GM21528 (cell line): Measurements from ENCODE around the gene SSC5D.
"Not testable (repeated sequence)": the region's sequence is repeated elsewhere in the genome, so short reads cannot be mapped to it uniquely, and the experiment has no call there.

Experiments
- ATAC-seq: cut with Tn5 transposase; IDR thresholded peaks from one replicate; pipeline ENCODE4 v1.9.1; 2021; ENCODE audit warnings: mild to moderate bottlenecking, moderate library complexity; ENCODE audit not compliant: unreplicated experiment, low FRiP score

Gene SSC5D

GRCh38 chr19:55487924-55488687 is at the start of gene SSC5D:
SSC5D (plus strand) TSS chr19:55488436; CDS start chr19:55488590, 154 bp downstream.
- no peak for ATAC-seq

- ATAC-seq = no peak
These were observed 49.2 kb upstream of the SSC5D start for GRCh38 chr19:55439052-55439451.

DNA sequence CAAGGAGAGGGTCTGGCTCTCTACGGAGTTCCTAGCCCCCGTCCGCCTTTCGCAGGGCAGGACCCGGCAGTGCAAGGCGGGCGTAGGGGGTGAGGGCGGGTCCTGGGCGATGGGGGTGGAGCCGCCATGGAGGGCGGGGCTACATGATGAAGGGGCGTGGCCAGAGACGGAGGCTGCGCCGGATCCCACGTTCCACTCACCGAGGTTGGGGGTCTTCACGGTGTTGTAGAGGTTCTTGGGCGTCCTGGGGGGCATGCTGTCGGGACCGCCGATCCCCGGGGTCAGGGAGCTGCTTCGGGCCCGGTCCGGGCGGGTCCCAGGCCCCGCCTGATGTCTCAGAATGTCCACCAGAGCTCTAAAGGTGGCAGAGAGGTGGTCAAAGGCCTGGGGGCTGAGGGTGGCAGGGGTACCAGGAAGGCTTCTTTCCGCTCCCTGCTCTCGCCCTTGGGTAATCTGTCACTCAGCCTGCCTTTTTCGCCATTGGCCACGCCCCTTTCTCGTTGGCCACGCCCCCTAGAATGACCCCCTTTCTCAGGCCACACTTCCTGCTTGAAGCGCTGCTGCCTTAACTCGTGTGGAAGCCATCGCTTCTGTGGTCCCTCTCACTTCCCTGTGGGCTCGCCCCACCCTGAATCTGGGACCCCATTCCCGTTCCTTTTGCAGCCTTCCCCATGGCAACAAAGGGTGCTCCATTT is 47.7 kb upstream of the SSC5D start:
- ATAC-seq = no peak

GRCh38 chr19:55441319-55441691 is 46.9 kb upstream of the SSC5D start:
- ATAC-seq = no peak

DNA sequence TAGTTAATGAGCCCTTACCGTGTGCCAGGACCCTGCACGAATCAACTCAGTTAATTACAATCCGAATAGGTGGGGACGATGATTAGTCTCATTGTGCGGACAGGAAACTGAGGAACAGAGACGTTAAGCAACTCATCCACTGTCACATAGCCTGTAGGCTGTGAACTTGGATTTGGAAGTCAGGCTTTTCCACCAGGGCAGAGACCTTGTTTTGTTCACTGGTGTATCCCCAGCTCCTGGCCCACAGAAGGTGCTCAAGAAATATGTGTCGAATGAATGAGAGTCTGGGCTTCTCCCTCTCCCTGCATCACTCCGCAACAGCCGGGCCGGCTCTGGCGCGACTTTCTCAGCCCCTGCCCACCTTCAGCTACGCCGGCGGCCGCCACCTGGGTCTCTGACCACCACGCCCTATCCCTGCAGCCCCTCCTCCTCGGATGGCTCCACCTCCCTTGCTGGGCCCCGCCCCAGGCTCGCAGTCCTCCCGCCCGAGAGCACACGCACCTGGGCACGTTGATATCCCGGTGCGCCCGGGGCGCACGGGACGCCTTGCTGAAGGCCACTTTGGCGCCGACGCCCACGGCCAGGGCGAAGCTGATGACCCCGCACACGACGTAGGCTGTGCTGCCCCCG is 46.4 kb upstream of the SSC5D start:
- no peak for ATAC-seq

- ATAC-seq = no peak
These were observed 45.8 kb upstream of the SSC5D start for GRCh38 chr19:55442372-55442961.

DNA sequence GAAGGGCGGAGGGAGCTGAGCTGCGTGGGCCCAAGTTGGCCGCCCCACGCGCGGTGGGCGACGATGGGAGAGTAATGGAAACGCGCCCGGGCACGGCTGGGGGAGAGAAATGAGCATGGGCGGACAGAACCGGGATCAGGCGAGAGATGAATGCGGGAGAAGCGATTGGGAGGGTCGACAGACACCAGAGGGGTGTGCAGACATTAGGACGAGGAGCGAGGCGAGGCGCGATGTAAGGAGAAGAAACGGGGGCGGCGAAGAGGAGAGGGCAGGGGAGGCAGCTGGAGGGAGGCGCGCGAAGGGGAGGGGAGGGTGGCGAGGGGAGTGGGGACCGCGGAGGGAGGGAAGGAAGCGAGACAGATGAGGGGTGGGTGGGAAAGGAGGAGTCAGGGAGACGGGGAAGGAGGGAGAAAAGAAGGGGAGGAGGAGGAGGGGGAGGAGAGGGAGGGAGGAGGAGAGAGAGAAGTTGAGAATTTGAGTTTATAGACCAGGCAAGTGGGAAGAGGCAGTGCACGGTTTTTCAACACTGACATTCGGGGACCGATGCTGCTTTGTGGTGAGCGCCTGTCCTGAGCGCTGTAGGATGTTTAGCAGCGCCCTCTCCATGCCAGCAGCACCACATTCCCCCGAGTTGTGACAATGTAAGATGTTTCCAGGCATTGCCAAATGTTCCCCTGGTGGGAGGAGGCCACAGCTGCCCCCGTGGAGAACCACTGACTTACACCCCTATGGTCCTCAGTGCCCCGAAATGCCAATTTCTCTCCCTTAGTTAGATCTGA is 45.0 kb upstream of the SSC5D start, which contains the start of gene SHISA7:
SHISA7 (minus strand) TSS at position 256 of the 779 bp plus-strand sequence. CDS start 437 bp downstream, outside the sequence.
- ATAC-seq = no peak

- no peak for ATAC-seq
These were observed 44.3 kb upstream of the SSC5D start for GRCh38 chr19:55443824-55444480.

- no peak for ATAC-seq
These were observed 43.6 kb upstream of the SSC5D start for GRCh38 chr19:55444646-55445045.

DNA sequence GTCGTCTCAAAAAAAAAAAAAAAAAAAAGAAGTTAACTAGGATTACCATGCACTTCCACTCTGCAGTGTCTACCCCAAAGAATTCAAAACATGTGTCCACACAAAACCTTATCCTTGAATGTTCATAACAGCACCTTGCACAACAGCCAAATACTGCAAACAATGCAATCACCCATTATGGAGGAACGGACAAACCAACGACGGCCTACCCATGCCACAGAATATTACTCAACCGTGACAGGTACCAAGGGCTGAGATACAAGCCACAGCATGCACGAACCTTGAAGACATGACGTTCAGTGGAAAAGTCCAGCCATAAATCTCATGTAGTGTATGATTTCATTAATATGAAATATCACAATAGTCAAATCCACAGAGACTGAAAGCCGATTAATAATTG is 42.2 kb upstream of the SSC5D start:
- ATAC-seq = no peak

GRCh38 chr19:55447421-55448174 is 40.6 kb upstream of the SSC5D start:
- no peak for ATAC-seq

DNA sequence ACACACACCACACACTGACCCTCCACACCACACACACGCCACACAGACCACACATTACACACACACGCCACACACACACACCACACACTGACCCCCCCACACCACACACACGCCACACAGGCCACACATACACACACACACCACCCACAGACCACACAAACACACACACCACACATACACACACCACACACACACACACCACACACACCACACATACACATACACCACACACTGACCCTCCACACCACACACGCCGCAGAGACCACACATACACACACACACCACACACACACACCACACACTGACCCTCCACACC is 40.1 kb upstream of the SSC5D start:
- ATAC-seq = not testable (repeated sequence)

DNA sequence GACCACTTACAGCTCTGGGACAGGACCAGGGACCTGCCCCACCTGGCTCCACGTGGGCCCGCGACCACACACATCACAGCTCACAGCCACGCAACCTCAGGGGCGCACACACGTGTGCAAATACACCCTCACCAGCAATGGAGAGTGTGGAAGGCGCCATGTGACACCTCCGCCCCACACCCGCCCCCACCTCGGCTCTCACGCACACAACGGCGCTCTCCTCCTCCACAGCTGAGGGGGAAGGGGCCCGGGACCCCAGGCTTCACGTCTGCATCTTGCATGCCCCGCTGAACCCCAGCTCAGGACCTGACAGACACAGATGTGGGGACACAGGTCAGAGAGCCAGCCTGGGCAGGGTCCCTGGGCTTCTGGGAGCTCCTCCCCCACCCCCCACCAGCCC is 38.8 kb upstream of the SSC5D start:
- no peak for ATAC-seq

DNA sequence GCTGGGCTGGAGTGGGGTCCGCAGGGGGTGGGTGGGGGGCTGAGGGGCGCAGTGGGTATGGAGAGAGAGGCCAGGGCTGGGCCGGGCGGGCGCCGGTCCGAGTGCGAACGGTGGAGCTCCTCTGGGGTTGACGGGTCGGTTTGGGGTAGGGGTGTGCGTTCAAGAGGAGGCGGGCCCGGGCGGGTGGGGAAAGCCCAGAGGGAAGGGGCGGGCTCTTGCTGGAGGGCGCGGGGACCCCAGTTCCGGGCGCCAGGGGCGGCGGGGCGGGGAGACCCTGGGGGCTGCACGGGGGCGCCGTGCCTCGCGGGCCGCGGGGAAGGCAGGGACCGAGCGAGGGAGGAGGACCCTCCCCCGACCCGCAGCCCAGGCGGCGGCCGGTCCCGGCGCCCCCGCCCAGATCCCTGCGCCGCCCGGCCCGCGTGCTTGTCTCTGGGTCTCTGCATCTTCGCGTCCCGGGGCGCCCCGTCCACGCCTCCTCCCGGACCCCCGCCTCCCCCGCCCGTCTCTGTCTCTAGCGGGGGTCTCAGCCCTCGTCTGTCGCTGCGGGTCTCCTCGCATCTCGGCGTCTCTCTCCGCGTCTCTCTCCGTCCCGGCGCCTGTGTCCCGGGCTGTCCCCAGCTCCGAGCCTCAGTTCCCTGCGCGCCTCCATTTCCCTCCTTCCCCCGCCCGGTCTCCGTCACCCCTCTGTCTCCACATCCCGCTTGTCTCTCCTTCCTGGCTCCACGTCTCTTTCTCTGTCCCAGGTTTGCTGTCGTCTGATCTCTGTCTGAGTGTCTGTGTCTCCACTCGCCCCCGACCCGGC is 36.9 kb upstream of the SSC5D start:
- no peak for ATAC-seq

GRCh38 chr19:55451965-55452748 is 36.1 kb upstream of the SSC5D start:
- ATAC-seq = no peak

DNA sequence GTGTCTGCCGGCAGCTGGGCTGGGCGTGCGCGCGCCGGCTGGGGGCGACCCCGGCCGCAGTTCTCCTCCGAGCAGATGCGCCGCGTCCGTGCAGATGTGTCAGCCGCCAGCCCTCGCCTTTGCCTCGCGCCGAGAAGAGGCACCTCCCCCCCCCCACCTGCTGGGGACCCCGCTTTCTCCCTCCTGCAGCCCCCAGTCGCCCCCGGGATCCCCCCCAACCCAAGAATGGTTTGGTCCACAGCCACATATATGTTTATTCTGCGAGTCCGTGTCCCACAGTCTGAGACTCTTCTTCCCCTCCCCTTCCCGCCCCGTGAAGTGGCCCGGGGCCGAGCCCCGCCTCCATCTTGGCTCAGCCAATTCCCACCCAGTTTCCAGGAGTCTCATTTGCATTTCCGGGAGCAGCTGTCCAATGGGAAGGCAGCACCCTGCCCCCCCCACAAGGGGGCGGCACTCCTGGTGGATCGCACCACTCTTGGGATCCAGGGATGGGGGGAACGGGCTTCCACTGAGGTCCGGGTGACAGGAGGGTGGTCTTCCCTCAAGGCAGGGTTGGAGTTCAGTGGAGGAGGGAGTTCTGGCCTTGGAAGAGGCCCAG is 35.4 kb upstream of the SSC5D start:
- no peak for ATAC-seq

- ATAC-seq = no peak
These were observed 34.5 kb upstream of the SSC5D start for GRCh38 chr19:55453511-55454260.
